Endothelial cell of umbilical vein (primary cell): ENCODE data around the gene MACF1. TPM values are rescaled to one million over a fixed set of nuclear protein-coding genes. Genes with fewer than 3 reads are reported as not detected.

ENCODE experiments used
- BruUV-seq: library from RNA; stranded (reverse); fragments of 400-500 nt; replicated peaks from 2 replicates; lab custom pipeline; 2021; lab: Mats Ljungman, UMichigan
- CTCF ChIA-PET: fragments of 300-600, 350-600 bp; sonication (Branson Sonifier 250); formaldehyde crosslinking; loops from one replicate; lab custom pipeline; 2021; ENCODE audit warnings: antibody characterized with exemption, inconsistent platforms; lab: Charles Lee
- POLR2A ChIA-PET: fragments of 300-600, 350-600 bp; sonication (Branson Sonifier 250); formaldehyde crosslinking; loops from one replicate; lab custom pipeline; 2021; ENCODE audit warnings: antibody characterized with exemption, inconsistent platforms; lab: Charles Lee
- DNase-seq: peaks from one replicate; pipeline ENCODE4 v3.0.0-alpha.2; 2011; ENCODE audit warnings: low read depth, low spot score
- FAIRE-seq: peaks from 2 replicates; lab custom pipeline; 2011; peaks lifted over from hg19 to GRCh38; lab: Jason Lieb, UNC
- H2AFZ ChIP-seq: 2 replicates; pipeline ENCODE4 v1.6.0; 2012; ENCODE audit warnings: low read depth, low read length, control low read depth, inconsistent platforms
- H3K27ac ChIP-seq: 2 replicates; pipeline ENCODE4 v1.5.1; 2011; ENCODE audit warnings: low read depth, mild to moderate bottlenecking, control low read depth, low read length, moderate library complexity; ENCODE audit not compliant: insufficient read depth
- H3K27me3 ChIP-seq, 2 experiments: 2 replicates each; pipeline versions ENCODE4 v1.6.0 to v1.6.1; 2011; ENCODE audit warnings: low read length in 2 of 2, mixed read lengths in 1 of 2; ENCODE audit not compliant: control insufficient read depth in 2 of 2, insufficient read depth in 2 of 2
- H3K36me3 ChIP-seq, 2 experiments: 2 replicates in 1 of 2; 3 replicates in 1 of 2; pipeline ENCODE4 v1.5.1; 2011; ENCODE audit warnings: low read length in 2 of 2, mild to moderate bottlenecking in 1 of 2, moderate library complexity in 1 of 2; ENCODE audit not compliant: control insufficient read depth in 2 of 2, insufficient read depth in 2 of 2; ENCODE audit errors: extremely low read depth in 1 of 2
- H3K4me1 ChIP-seq: 3 replicates; pipeline ENCODE4 v1.5.1; 2011; ENCODE audit warnings: mild to moderate bottlenecking, low read length; ENCODE audit not compliant: control insufficient read depth, insufficient read depth; ENCODE audit errors: extremely low read depth
- H3K4me2 ChIP-seq: 2 replicates; pipeline ENCODE4 v1.6.1; 2011; ENCODE audit warnings: low read length, control low read depth, mixed read lengths; ENCODE audit not compliant: insufficient read depth
- H3K4me3 ChIP-seq, 3 experiments: fragments of 200-600 bp in 1 of 3; sonication (generic), shearing (Covaris generic) in 1 of 3; replicated peaks in 1 of 3; 2 replicates each; pipeline ENCODE4 v1.5.1; 2011 to 2016; ENCODE audit warnings: control low read depth in 3 of 3, low read length in 3 of 3, mild to moderate bottlenecking in 2 of 3, inconsistent platforms in 1 of 3, low read depth in 1 of 3, moderate library complexity in 1 of 3; ENCODE audit not compliant: insufficient read depth in 1 of 3
- H3K79me2 ChIP-seq: 2 replicates; pipeline ENCODE4 v1.6.0; 2012; ENCODE audit warnings: low read length, inconsistent platforms; ENCODE audit not compliant: control insufficient read depth, insufficient read depth
- H3K9ac ChIP-seq: replicated peaks from 2 replicates; pipeline ENCODE3; 2011; ENCODE audit warnings: low read length, control low read depth; ENCODE audit not compliant: insufficient read depth; ENCODE audit errors: extremely low read depth
- H3K9me1 ChIP-seq: replicated peaks from 3 replicates; pipeline ENCODE4 v1.6.0; 2011; ENCODE audit warnings: mild to moderate bottlenecking, low read length; ENCODE audit not compliant: control insufficient read depth, insufficient read depth; ENCODE audit errors: extremely low read depth
- H3K9me3 ChIP-seq: replicated peaks from 2 replicates; pipeline ENCODE4 v1.5.1; 2012; ENCODE audit warnings: low read length, inconsistent platforms; ENCODE audit not compliant: control insufficient read depth, insufficient read depth
- H4K20me1 ChIP-seq: replicated peaks from 2 replicates; pipeline ENCODE3; 2011; ENCODE audit warnings: mild to moderate bottlenecking, low read length; ENCODE audit not compliant: control insufficient read depth, insufficient read depth; ENCODE audit errors: extremely low read depth
- EZH2 ChIP-seq: IDR thresholded peaks from 2 replicates; pipeline ENCODE4 v1.6.1; 2012; ENCODE audit warnings: borderline replicate concordance, low read depth, mild to moderate bottlenecking, moderate library complexity, low read length, inconsistent platforms; ENCODE audit not compliant: severe bottlenecking
- FOS ChIP-seq: IDR thresholded peaks from 2 replicates; pipeline ENCODE4 v1.6.1; 2011; ENCODE audit warnings: mild to moderate bottlenecking, low read length, moderate library complexity, borderline replicate concordance; ENCODE audit not compliant: insufficient read depth
- GATA2 ChIP-seq: IDR thresholded peaks from 2 replicates; pipeline ENCODE4 v1.7.0; 2011; ENCODE audit warnings: low read depth, mild to moderate bottlenecking, moderate library complexity, mixed read lengths, low read length; ENCODE audit not compliant: insufficient read length, insufficient read depth
- JUN ChIP-seq: IDR thresholded peaks from 2 replicates; pipeline ENCODE4 v1.6.1; 2011; ENCODE audit warnings: borderline replicate concordance, low read depth; ENCODE audit not compliant: insufficient read length, insufficient read depth
- MYC ChIP-seq: IDR thresholded peaks from one replicate; pipeline ENCODE4 v1.6.1; 2011; ENCODE audit warnings: mild to moderate bottlenecking, low read depth, low read length
- POLR2A ChIP-seq: IDR thresholded peaks from 2 replicates; pipeline ENCODE4 v1.6.1; 2012; ENCODE audit warnings: low read depth, mild to moderate bottlenecking, control low read depth, low read length
- POLR2AphosphoS5 ChIP-seq: IDR thresholded peaks from 2 replicates; pipeline ENCODE4 v1.6.1; 2012; ENCODE audit warnings: low read depth, mild to moderate bottlenecking, control low read depth, low read length, moderate library complexity; ENCODE audit not compliant: insufficient read depth
- dilution Hi-C: fragments of 300-500 bp; cut with MboI; formaldehyde crosslinking; loops from one replicate; pipeline ENCODE4 v1.15.0; 2019; ENCODE audit warnings: low sequenced_read_pairs; ENCODE audit not compliant: extremely low pct_ligation_motif_present
- intact Hi-C: fragments of 100-400 bp; cut with micrococcal nuclease; formaldehyde crosslinking; loops from one replicate; pipeline ENCODE4 v1.10.0; 2022
- polyA plus RNA-seq, 4 experiments: library from polyadenylated mRNA; depleted of rRNA in 3 of 4; stranded (reverse) in 3 of 4; unstranded in 1 of 4; fragments of >200 nt; gene quantifications; 2 replicates each; pipeline versions ENCODE4 v1.2.1 to v1.2.3, GENCODE V29; 2011 to 2012; ENCODE audit warnings: missing spikeins in 1 of 4
- total RNA-seq: library from RNA; stranded (reverse); gene quantifications from 2 replicates; pipeline ENCODE4 v1.2.3, GENCODE V29; 2021
- TF ChIP-seq, protein P1 (sequence below): IDR thresholded peaks from 2 replicates; pipeline ENCODE4 v1.6.1; 2011; ENCODE audit not compliant: insufficient read depth, insufficient read length
- TF ChIP-seq, protein P2 (sequence below), 2 donors: IDR thresholded peaks; 1 replicate in 1 of 2; 2 replicates in 1 of 2; pipeline ENCODE4 v1.5.1; 2011; ENCODE audit warnings: low read length in 2 of 2, mild to moderate bottlenecking in 2 of 2, moderate library complexity in 2 of 2, control low read depth in 1 of 2, inconsistent platforms in 1 of 2, low read depth in 1 of 2; ENCODE audit not compliant: insufficient read depth in 1 of 2; ENCODE audit errors: extremely low read depth in 1 of 2

Gene MACF1
- total and polyA plus RNA-seq, 2 donors (not counting 3 experiments of a cell fraction or from before 2014, with no cell fraction given), result 122 to 587 TPM

DNA sequence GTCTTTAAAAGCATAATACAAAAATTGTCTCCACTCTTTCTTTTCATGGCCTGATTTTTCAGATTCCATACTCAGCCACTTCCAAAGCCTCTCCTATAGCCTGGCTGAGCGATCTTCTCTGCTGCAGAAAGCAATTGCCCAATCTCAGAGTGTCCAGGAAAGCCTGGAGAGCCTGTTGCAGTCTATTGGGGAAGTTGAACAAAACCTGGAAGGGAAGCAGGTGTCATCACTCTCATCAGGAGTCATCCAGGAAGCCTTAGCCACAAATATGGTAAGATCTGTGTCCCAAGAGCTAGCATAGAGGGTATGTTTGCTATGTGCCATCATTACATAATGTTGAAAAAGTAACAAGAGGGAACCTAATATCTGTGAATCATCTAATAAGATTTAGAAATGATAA lies 156.2 kb downstream of the MACF1 start:
- intact Hi-C loops, result loop anchor here (5.0 to 10.0 kb wide), 2 partner anchors 54 to 177 kb away; no protein-coding TSS in a partner anchor
- FAIRE-seq (no peak), DNase-seq (no peak)
- no TSS peak for BruUV-seq
- H3K27me3 ChIP-seq, result no peaks in the 10 kb centered on the region
- ChIA-PET POLR2A (interaction anchor here (0.6 kb wide), 1 partner anchor 90 kb away, joined by 3 read pairs; no protein-coding TSS in a partner anchor), CTCF (interaction anchor here (1.1 to 2.2 kb wide), 4 partner anchors 12 to 50 kb away, joined by 3 to 21 read pairs (median 3); no protein-coding TSS in a partner anchor)
- H3K4me3 ChIP-seq, result no peak overlapping the region
- peaks cover 2% of the 10 kb centered on the region for H3K79me2 ChIP-seq
- dilution Hi-C loops, result no loop called here
- no peak overlapping the region for H3K9ac ChIP-seq
- H3K4me2 ChIP-seq, result no peak overlapping the region
- no peaks in the 10 kb centered on the region for H4K20me1 ChIP-seq
- no peak overlapping the region for H3K27ac ChIP-seq
- H3K9me3 ChIP-seq, result no peaks in the 10 kb centered on the region
- no peaks in the 10 kb centered on the region for H3K9me1 ChIP-seq
- TF ChIP-seq FOS (no peak), MYC (no peak), GATA2 (no peak), JUN (no peak), POLR2AphosphoS5 (no peak), POLR2A (no peak), EZH2 (no peak)
- TF ChIP-seq, protein P1, sequence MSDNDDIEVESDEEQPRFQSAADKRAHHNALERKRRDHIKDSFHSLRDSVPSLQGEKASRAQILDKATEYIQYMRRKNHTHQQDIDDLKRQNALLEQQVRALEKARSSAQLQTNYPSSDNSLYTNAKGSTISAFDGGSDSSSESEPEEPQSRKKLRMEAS, result no peak
- TF ChIP-seq, protein P2, sequence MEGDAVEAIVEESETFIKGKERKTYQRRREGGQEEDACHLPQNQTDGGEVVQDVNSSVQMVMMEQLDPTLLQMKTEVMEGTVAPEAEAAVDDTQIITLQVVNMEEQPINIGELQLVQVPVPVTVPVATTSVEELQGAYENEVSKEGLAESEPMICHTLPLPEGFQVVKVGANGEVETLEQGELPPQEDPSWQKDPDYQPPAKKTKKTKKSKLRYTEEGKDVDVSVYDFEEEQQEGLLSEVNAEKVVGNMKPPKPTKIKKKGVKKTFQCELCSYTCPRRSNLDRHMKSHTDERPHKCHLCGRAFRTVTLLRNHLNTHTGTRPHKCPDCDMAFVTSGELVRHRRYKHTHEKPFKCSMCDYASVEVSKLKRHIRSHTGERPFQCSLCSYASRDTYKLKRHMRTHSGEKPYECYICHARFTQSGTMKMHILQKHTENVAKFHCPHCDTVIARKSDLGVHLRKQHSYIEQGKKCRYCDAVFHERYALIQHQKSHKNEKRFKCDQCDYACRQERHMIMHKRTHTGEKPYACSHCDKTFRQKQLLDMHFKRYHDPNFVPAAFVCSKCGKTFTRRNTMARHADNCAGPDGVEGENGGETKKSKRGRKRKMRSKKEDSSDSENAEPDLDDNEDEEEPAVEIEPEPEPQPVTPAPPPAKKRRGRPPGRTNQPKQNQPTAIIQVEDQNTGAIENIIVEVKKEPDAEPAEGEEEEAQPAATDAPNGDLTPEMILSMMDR (IDR thresholded peaks at IDR 0.05; ENCODE audit: extremely low read depth in 1 of 2, insufficient read depth in 1 of 2, low read depth in 1 of 2, low read length in 2 of 2), result no peak
- H3K36me3 ChIP-seq, result peaks cover 31 to 49% of the 10 kb centered on the region in 2 experiments
- H3K4me1 ChIP-seq, result peaks cover 3% of the 10 kb centered on the region
- H2AFZ ChIP-seq, result no peak overlapping the region
